H1 (cell line): ENCODE measurements around the gene BAD. TPM values are rescaled to one million over a fixed set of nuclear protein-coding genes. Genes with fewer than 3 reads are reported as not detected.

Experiments
- POLR2A ChIP-seq, 2 experiments: IDR thresholded peaks; 1 replicate in 1 of 2; 2 replicates in 1 of 2; pipeline ENCODE4 v1.6.1; 2011; ENCODE audit warnings: low read depth in 2 of 2, low read length in 2 of 2, mild to moderate bottlenecking in 2 of 2; ENCODE audit errors: control extremely low read depth in 1 of 2
- SAP30 ChIP-seq: fragments of 300-600 bp; sonication (generic); IDR thresholded peaks from 2 replicates; pipeline ENCODE4 v1.7.1; 2012; ENCODE audit warnings: low read length, moderate library complexity, mild to moderate bottlenecking, inconsistent platforms; ENCODE audit not compliant: insufficient read depth, insufficient replicate concordance
- SP4 ChIP-seq: IDR thresholded peaks from 2 replicates; pipeline ENCODE4 v1.6.1; 2012; ENCODE audit warnings: low read length, inconsistent platforms
- TEAD4 ChIP-seq: IDR thresholded peaks from 2 replicates; pipeline ENCODE4 v1.6.1; 2012; ENCODE audit warnings: low read depth, low read length, inconsistent platforms, mixed read lengths
- polyA plus RNA-seq, 7 experiments: library from polyadenylated mRNA; depleted of rRNA in 3 of 7; stranded (reverse) in 5 of 7; unstranded in 2 of 7; fragments of >200 nt in 5 of 7; fragments of 200-250 nt in 2 of 7; gene quantifications; 1 replicate in 5 of 7; 2 replicates in 1 of 7; 4 replicates in 1 of 7; pipeline versions ENCODE4 v1.2.1 to v1.2.3, GENCODE V29; 2011 to 2013; ENCODE audit warnings: missing spikeins in 2 of 7, mixed read lengths in 2 of 7
- total RNA-seq: library from RNA; stranded (reverse); fragmentation: NEBNext Ultra II Directional; extraction: Animal tissue kit (Norgen Biotek cat#: 25700); gene quantifications from 2 replicates; pipeline ENCODE4 v1.2.1, GENCODE V29; 2021

The BAD gene
- total and polyA plus RNA-seq, 2 of the 8 experiments (the other 6 are each of a cell fraction or from before 2014, with no cell fraction given), result 23.1 to 33.7 TPM

- TF ChIP-seq SAP30 (no peak), POLR2A (IDR thresholded peaks at IDR 0.05; ENCODE audit: control extremely low read depth in 1 of 2, low read depth in 2 of 2, low read length in 2 of 2) (no peak), SP4 (no peak), TEAD4 (no peak)
These were observed 24.2 kb downstream of the BAD start (continued) for GRCh38 chr11:64260147-64260708.
